GM19467 (cell line): ENCODE measurements around the gene SCRN2.

Source experiments
- ATAC-seq: cut with Tn5 transposase; IDR thresholded peaks from one replicate; pipeline ENCODE4 v1.9.1; 2021; ENCODE audit warnings: mild to moderate bottlenecking, moderate library complexity; ENCODE audit not compliant: unreplicated experiment

The SCRN2 gene

DNA sequence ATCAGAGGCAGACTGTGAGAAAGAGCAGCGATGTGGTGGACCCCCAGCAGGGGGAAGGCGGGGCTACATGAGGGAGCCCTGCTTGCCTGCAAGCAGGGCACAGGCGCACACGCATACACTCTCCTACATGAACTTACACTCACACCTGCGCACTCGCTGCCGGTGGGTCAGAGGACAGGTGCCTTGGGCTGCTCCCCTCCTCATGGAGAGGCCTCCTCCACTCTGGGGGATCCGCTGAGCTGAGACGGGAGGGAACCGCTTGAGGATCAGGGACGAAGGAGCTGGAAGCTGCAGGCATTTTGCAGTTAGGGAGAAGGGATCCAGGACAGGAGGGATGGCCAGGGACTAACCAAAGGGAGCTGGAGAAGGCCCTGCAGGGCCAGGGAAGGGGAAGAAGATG is 33.7 kb downstream of the SCRN2 start:
- ATAC-seq = no peak

DNA sequence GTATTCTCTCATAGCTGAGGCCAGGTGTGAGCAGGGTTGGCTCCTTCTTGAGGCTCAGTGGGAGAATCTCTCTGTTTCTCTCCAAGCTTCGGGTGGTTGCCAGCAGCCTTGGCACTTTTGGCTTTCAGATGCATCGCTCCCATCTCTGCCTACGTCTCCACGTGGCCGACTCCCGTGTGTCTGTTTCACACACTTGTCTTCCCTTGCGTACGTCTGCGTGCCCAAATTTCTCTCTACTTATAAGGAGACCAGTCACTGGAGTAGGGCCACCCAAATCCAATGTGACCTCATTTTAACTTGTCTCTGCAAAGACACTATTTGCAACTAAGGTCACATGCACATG is 34.2 kb downstream of the SCRN2 start:
- ATAC-seq = no peak

DNA sequence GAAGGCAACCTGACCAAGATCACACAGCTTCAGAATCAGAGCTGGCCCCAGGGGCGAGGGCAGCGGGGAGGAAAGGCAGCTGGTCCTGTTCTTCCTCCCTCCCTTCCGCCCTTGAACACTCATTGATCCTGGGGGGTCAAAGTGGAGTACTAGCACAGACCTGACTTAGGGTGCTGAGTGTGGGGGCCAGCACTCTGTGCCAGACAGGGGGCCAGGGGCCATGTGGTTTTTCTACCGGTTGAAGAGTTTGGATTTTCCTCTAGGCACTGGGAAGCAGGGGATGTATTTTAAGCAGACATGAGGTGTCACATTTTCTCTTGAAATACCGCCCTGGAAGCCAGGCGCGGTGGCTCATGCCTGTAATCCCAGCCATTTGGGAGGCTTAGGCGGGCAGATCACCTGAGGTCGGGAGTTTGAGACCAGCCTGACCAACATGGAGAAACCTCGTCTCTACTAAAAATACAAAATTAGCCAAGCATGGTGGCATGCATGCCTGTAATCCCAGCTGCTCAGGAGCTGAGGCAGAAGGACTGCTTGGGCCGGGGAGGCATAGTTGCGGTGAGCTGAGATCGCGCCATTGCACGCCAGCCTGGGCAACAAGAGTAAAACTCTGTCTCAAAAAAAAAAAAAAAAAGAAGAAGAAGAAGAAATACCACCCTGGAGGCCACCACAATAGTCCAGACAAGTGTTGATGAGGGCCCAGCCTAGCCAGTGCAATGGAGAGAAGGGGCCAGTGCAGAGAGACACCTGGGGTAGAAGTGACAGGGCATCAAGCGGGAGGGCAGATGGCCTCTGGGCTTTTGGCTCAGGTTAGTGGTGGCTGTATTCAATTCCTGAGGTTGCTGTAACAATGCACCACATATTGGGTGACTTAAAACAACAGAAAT is 34.8 kb downstream of the SCRN2 start:
- ATAC-seq = no peak

DNA sequence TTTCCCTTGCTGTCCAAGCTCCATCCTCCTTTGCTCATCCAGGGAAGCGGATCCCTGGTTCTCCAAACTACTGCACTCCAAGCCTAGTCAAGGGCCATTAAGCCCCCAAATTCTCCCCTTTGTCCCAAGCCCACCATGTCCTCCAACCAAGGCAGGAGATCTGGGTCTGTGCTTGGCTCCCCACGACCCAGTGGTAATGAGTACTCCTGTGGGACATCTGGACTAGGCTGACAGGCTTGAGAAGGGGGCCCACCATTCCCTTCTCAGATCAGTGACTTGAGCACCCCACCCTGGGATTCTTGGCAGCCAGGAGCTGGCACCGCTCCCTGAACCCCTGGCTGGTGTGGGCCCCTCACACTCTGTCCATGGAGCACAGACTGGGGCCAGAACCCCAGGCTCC is 36.6 kb downstream of the SCRN2 start:
- ATAC-seq = no peak

DNA sequence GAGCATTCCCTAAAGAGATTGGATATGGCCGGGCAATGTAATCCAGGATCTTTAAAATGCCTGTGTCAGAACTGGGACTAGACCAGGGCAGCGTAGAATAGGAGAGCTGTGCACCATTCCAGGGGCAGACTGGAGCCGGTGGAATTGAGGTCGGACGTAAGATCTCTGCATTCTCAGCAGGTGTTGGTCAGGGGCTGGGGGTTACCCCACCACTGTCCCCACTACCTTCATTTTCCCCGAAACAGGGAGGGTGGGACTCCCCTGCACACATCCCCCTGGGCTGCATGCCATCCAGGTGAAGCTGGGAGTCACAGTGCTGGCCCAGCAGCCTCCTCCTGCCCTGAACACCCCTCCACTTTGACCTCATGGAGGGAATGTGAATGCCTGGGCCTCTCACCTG is 37.3 kb downstream of the SCRN2 start:
- ATAC-seq = no peak

DNA sequence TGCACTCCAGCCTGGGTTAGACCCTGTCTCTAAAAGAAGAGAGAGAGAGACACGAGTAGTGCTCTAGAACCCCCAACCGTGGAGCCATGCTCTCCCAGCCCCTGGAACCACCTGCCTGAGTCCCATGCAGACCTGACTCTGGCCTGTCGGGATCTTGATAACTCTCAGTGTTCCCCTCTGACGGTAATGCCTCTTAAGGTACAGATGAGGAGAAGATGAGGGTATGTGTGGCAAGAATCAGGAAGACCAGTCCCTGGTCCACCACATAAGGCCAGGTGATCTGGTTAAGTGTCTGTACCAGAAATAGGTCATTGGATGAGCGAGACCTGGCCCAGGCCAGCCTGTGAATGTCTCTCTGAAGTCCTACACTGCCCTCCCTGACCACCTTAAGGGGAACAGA is 37.9 kb downstream of the SCRN2 start:
- no peak for ATAC-seq

DNA sequence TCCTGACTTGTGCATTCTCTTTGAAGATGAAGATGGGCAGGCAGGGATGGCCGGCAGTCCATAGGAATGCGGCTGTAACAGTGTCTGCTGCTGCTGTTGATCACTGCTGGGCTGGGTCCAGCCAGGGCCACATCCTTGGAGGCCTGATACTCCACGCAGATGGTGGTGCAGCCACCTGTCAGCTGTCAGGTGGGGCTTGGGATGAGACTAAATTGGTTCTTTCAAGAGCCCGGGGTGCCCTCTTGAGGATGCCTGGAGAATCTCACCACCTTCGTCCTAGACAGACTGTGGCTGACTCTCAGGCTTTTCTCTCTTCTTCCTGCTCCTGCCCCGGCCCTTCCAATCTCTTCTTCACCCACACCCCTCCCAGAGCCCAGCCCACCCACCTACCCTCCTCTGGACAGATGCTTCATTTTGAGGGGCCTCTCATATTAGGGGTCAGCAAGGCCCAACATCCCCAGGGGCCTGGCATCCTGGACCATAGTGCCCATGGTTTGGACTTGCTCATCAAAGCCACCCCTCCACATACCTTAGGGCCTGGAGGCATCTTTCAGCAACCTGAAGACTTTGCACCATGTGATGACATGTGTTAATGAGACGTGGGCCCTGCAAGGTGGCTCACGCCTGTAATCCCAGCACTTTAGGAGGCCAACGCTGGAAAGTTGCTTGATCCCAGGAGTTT is 38.6 kb downstream of the SCRN2 start:
- no peak for ATAC-seq

DNA sequence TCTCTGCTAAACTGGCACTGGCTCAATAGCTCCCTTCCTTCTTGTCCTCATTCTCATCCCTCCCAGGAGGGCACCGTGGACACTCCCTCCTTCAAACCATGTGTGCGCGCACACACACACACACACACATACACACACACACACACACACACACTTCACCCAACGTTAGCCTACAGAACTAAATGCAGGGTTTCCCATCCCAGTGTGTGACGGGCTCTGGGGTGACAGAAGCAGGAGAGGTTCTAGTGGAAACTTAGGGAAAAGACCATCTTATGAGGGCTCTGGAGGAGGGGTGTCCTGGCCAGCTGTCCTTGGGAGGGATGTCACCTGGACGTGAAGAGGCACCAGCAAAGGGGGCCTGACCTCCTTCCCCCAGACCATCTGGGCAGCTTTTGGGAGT is 39.2 kb downstream of the SCRN2 start:
- ATAC-seq = no peak

DNA sequence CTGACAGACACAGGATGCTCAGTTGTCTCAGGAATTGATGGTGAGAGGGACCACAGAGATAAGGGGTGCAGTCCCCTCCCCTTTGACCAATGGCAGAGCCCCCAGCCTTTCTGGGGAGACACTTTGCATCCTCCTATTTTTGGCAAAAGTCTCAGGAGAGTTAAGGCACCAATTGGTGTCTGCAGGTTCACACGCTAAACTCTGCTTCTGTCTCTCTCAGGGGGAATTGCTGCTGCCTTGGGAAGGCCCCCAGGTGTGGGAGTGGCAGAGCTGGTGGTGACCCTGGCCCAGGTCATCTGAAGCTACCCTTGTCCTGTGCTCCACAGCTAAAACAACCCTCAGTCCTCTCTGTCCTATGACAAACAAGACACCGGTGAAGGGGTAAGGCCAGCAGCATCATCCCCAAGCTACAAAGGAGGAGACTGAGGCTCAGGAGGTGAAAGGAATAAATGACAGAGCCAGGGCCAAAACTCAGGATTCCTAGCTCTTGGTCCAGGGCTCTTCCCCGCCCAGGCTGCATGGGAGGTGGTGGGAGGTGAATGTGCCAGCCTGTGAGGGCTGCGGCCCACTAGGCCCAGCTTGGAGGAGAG is 39.8 kb downstream of the SCRN2 start:
- ATAC-seq = no peak

DNA sequence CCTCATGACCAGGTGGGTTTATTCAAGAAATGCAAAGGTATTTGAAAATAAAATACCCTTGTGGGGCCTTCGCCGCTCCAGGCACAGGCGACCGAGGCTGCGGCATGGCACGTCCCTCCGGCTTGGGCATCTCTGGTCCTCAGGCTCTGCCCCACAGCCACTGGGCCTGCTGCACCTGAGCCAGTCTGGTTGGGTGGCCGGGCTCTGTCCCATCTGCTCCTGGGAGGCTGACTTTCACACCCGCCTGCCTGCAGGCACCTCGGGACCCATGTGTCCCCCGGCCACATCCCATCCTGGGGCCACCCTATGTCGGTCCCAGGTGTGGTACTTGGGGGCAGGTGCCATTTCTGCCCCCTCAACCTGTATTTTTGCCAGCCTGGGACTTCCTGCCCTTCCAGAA is 40.4 kb downstream of the SCRN2 start:
- ATAC-seq = no peak

DNA sequence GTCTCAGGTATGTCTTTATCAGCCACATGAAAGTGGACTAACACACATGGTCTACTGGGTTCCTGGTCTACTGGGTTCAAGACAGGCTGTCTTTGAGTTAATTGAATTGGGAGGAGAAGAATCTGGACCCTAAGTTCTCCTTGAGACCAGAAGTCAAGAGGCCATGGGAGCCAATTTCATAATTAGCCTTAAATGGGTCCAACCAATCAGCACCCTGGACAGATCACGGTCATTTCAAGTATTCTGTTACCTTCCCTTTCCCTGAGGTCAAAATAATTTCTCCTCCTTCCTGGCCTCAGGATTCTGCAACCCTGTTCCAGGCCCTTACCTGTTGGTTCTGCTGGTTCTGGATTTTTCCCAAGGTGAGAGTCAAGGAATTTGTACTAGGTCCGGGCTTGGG is 43.3 kb downstream of the SCRN2 start:
- no peak for ATAC-seq

DNA sequence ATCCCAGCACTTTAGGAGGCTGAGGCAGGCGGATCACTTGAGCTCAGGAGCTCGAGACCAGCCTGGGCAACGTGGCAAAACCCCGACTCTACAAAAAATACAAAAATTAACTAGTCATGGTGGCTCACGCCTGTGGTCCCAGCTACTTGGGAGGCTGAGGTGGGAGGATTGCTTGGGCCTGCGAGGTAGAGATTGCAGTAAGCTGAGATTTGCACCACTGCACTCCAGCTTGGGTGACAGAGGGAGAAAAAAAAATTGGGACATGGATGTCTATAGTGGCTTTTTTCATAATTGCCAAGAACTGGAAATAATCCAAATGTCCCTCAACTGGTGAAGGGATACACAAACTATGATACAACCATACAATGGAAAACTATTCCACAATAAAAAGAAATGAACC is 48.1 kb downstream of the SCRN2 start:
- ATAC-seq = no peak

DNA sequence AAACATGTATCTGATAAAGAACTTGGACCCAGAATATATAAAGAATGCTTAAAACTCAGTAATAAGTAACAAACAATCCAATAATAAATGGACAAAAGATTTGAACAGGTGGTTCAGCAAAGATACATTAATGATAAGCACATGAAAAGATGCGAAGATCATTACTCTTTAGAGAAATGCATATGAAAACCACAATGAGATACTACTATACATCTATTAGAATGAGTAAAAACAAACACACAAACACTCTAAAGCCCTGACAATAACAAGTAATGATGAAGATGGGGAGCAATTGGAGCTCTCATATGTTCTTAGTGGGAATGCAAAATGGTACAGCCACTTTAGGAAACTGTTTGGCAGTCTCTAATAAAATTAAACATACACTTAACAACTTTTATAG is 48.6 kb downstream of the SCRN2 start:
- ATAC-seq = no peak

DNA sequence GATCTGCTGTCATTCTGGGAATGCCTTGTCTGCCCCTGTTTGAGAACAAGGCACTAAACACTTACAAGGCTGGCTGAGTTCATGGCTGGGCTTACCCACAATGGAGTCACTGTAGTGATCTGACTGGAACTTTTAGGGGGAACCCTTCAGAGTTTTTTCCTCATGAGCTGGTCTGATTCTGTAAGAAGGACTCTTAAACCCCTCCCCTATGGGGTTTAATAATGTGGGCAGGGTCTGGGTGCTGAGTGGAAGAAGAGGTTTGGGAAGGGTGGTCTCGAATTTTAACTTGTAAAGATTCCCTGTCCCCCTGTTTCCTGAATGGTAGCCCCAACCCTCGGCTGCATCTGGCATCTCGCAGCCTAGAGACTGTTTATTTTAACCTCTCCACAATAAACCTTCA is 50.0 kb downstream of the SCRN2 start:
- ATAC-seq = no peak

DNA sequence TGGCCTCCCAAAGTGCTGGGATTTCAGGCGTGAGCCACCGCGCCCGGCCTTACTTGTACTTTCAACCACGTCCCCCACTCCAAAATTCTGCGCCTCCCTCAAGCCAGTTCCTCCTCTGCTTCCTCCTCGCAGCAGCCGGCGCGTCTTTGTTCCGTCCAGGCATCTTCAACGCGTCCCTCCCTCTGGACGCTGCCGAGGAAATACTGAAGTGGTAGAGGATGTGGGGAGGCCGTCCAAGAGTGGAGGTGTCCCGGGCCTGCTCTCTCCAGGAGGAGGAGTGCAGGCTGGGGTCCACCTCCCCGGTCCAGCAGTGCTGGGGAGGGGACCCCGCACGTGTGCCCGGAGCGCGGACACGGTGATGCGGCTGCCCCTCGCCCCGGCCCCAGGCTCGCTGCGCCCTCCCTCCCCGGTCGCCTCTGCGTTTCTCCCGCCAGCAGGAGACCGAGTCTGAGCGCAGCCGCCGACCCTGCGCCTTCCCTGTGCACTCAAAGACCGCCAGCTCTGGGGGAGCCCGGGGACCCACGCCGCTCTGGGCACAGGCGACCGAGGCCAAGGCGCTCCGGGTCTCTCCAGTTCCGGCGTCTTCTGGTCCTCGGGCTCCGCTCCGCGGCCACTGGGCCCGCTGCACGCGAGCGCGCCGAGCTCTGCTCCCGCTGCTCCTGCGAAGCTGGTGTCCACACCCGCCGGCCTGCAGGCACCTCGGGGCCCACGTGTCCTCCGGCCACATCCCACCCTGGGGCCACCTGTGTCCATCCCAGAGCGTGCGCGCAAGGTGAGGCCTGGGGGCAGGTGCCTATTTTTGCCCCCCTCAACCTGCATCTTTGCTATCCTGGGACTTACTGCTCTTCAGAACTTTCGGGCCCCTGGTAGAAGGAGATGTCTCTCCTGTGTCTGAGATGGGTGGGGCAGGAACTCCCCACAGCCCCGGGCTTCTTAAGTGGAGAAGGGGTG is 51.2 kb downstream of the SCRN2 start:
- ATAC-seq = no peak
